Iris pigment epithelial cell (primary cell): ENCODE results near the gene BMAL1.
A peak's percentile ranks its signal among the peaks of the same experiment; 100 is the strongest.
"Not testable (repeated sequence)": the region's sequence is repeated elsewhere in the genome, so short reads cannot be mapped to it uniquely, and the experiment has no call there.

Source experiments
- DNase-seq: peaks from one replicate; pipeline ENCODE4 v3.0.0-alpha.2; 2011; ENCODE audit warnings: low read depth

The BMAL1 gene

GRCh38 chr11:13277768-13278608 is at the start of gene BMAL1:
TSS of gene BMAL1 (plus strand) at chr11:13277790. CDS start at chr11:13354309, 76,519 bp downstream.
- peak; percentile 26 for DNase-seq

- DNase-seq, result no peak
Observed at GRCh38 chr11:13228572-13228971, 49.0 kb upstream of the BMAL1 start.

GRCh38 chr11:13229136-13229535 is 48.5 kb upstream of the BMAL1 start:
- DNase-seq, result no peak

- no peak for DNase-seq
Observed at GRCh38 chr11:13229711-13230318, 47.8 kb upstream of the BMAL1 start.

- DNase-seq, result no peak
Observed at GRCh38 chr11:13233173-13233745, 44.3 kb upstream of the BMAL1 start.

DNA sequence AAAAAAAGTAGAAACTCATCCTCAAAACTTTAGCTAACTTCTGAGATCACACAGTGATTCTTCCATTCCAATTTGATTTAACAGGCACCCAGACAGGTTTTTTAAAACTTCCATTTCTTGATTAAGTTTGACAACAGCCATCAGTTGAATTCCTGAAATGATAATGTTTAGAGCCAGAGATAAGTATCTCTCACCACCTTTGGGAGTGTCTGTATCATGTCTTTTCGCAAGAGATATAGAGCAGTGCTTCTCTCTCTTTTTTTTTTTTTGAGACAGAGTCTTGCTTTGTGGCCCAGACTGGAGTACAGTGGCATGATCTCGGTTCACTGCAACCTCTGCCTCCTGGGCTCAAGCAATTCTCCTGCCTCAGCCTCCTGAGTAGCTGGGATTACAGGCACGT is 41.7 kb upstream of the BMAL1 start:
- DNase-seq, result no peak

- DNase-seq, result no peak
Observed at GRCh38 chr11:13236626-13237025, 41.0 kb upstream of the BMAL1 start.

DNA sequence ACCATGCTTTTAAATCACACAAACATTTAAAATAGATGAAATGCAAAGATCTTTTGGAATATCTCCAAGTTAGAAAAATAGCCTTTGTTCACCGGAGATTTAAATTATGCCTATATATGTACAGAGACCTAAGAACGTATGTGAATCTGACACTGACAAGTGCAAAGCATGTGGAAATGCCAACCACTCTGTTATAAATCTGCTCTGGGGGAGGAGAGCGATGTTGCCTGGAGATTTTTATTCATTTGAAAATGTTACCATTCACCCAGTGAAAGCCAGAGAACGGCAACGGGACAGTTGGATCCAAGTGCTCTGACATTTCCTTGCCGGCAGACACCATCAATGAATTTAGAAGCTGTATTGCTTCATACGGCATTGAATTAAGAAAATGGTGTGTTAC is 39.8 kb upstream of the BMAL1 start:
- DNase-seq, result no peak

DNA sequence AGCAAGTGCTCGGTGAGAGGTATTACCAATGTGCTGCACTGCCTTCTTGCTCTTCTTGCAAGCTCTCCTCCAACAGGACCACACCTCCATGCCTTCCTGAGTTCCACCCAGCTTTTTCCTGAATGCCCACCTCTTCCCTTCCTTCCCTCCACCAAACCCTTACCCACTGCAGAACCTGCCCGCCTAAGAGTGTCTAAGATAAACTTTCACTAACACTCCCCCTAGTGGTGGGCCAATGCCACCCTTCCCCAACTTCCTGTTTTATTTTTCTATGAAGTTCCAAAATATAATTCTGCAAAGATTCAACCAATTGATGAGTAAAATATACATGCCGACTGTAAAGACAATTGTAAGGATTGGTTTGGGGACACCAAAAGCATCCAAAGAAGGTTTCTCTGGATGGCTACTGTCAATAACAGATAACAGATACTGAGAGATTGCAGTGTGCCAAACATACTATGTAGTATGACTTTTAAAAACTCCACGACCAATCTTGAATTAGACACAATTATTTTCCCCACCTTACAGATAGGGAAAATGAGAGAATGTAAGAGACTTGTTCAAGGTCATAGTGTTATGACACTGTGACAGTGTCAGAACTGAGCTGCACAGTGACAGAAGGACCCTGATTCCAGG is 38.6 kb upstream of the BMAL1 start:
- peak; percentile 47 for DNase-seq

DNA sequence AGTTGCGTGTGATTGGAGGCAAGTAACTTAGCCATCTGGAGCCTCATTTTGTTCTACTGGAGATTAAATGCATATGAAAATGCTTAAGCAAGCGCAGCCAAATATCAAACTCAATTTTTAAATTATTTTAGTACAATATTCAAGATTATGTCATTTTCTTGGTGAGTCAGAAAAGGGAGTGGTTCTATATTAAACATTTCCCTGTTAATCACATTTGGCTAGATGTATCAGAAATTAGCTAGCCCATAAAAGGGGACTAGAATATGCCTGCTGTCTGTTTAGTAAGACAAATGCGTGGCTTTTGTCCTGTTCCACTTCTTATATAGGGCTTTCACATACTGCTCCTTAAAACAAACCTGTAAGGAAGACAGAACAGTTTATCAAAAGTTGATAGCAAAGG is 35.0 kb upstream of the BMAL1 start:
- DNase-seq, result no peak

GRCh38 chr11:13247606-13248296 is 29.8 kb upstream of the BMAL1 start:
- DNase-seq, result no peak

GRCh38 chr11:13249177-13249576 is 28.4 kb upstream of the BMAL1 start:
- DNase-seq, result no peak

GRCh38 chr11:13249992-13250391 is 27.6 kb upstream of the BMAL1 start:
- DNase-seq, result peak; percentile 16

GRCh38 chr11:13251966-13252365 is 25.6 kb upstream of the BMAL1 start:
- no peak for DNase-seq

DNA sequence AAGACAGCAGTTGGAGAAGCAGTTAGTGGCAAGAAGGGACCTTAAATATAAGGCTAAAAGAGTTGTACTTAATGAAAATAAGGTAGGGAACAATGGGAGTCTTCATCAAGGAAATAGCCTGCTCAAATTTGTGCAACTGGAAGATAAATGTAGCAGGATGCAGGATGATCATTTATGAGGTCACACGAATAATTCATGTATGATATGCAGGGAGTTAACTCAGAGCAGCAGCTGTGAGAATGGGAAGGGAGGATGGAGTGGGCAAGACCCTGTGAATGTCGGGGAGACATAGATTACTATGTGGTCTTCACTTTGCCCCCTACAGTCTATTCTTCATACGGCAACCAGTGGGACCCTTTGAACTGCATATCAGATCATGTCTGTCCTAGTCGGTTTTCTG is 25.2 kb upstream of the BMAL1 start:
- DNase-seq, result no peak

DNA sequence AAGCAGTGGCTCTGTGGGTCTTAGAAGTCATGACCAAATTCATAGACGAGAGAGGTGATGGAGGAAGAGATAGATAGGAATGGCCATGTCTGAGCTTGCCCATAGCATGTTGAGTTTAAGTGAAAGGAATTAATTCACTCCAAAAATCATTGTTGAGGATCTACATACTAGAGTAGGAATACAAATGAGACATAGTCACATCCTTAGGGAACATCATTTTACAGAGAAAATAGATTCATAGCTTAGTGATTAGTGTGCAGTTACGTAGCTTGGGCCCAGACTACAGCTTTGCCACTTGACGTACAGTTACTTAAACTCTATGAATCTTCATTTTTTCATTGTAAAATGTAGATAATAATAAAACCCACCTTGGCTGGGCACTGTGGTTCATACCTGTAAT is 21.4 kb upstream of the BMAL1 start:
- no peak for DNase-seq

- DNase-seq, result not testable (repeated sequence)
Observed at GRCh38 chr11:13258061-13258460, 19.5 kb upstream of the BMAL1 start.

DNA sequence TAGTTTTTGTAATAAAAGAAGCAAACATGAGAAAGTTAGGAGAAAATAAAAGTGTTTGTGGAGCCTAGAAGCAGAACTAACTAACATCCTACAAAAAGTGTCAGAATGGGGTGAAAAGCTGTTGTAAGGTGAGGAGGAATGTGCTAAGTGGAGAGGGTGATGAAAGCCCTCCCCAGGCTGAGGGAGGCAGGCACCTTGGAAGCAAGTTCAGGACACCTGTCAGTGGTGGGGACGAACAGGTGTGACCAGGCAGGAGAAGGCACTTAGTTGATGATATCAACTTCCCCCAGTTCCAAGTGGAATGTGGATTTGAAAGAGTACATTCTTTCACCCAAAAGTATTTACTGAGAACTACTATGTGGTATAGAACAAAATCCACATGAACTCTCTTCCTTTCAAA is 18.7 kb upstream of the BMAL1 start:
- DNase-seq, result no peak

GRCh38 chr11:13259374-13259773 is 18.2 kb upstream of the BMAL1 start:
- no peak for DNase-seq

- peak; percentile 17 for DNase-seq
Observed at GRCh38 chr11:13260201-13260962, 17.2 kb upstream of the BMAL1 start.

DNA sequence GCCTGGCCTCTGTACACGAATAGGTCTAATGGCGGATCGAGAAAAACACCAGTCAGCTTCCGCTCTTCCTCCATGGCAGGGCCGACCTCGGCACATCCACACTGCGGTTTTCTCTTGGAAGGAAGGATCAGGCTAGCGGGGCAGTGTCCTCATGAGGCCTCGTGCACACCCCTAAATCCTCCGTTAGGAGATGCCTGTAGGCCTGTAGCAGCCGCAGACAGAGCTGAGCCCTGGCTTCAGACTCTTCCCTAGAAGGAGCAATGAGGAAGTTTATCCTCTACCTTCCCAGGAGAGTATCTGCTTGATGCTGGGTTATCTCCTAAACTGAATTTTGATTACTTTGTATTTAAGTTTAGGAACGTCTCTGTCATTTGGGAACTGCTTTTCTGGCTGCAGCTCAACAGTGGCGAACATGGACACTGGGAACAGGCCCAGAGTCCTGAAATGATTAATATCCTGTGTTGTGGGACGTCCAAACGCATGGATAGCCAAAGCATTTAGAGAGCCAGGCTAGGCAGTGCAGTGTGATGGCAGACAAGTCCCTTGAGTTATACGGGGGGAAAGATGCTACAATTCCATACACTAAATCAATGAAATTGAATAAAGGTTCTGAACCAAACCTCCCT is 16.5 kb upstream of the BMAL1 start:
- peak; percentile 25 for DNase-seq
